ENCODE results near the gene SLC6A16. TPM values are rescaled to one million over a fixed set of nuclear protein-coding genes. Genes with fewer than 3 reads are reported as not detected.
A peak's percentile ranks its signal among the peaks of the same experiment; 100 is the strongest.

Gene SLC6A16
- total and polyA plus RNA-seq, 2 experiments from 2014 or later = 0.31 to 1.8 TPM

DNA sequence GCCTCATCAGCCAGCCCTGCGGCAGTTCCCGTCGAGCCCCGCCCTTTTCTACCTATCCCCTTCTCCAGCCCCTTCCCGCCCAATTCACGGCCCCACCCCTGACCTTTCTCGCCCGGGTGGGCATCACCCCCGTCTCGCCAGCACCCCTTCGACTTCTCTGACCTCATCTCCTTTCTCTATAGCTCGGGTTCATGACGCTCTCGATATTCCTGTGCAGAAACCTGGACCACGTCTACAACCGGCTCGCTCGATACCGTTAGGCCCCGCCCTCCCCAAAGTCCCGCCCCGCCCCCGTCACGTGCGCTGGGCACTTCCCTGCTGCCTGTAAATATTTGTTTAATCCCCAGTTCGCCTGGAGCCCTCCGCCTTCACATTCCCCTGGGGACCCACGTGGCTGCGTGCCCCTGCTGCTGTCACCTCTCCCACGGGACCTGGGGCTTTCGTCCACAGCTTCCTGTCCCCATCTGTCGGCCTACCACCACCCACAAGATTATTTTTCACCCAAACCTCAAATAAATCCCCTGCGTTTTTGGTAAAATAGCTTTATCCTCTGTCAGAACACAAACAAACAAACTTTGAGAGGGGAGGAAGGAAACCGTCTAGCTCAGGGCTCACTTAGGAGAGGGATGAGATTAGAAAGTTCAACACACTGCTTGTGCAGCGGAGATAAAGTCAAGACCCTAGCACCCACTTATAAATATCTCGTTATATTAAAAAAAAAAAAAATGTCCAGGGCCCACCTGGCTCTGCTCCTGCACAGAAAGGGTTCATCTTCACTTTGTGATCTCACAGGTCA, 15.3 kb upstream of the SLC6A16 start:
- Histone ChIP-seq H2AFZ (no peak overlapping the region), H3K4me3 (peak overlapping the region; percentile 57), H3K9me2 (ENCODE audit: insufficient read depth) (no peaks in the 10 kb centered on the region), H3K79me2 (replicated peaks; ENCODE audit: insufficient read depth) (no peaks in the 10 kb centered on the region), H3K36me3 (ENCODE audit: insufficient read depth) (peaks cover 31% of the 10 kb centered on the region), H3K27me3 (ENCODE audit: insufficient read depth) (peaks cover 24% of the 10 kb centered on the region), H3F3A (replicated peaks; ENCODE audit: low read depth) (peaks cover 16% of the 10 kb centered on the region; the same call in 1 of the 2 replicates), H3K4me1 (ENCODE audit: insufficient read depth) (peaks cover 15% of the 10 kb centered on the region), H4K20me1 (replicated peaks; ENCODE audit: insufficient read depth) (peaks cover 10% of the 10 kb centered on the region; the same call in 1 of the 2 replicates), H3K27ac (ENCODE audit: low read depth) (0 out of 2 replicates have a peak overlapping the region, but pooled peaks have one; percentile 79), H3K4me2 (peak overlapping the region; percentile 69)
- Mint-ChIP-seq H3K4me1 (peaks cover 21% of the 10 kb centered on the region), H3K27ac (no peak overlapping the region), H3K36me3 (ENCODE audit: low read depth) (peaks cover 55% of the 10 kb centered on the region), H3K9me3 (no peaks in the 10 kb centered on the region; the same call in 1 of the 3 replicates), H3K27me3 (ENCODE audit: insufficient read depth, low read depth, poor library complexity) (peaks cover 31% of the 10 kb centered on the region), H3K4me3 (peak overlapping the region; percentile 43)
- peak; percentile 4 for ATAC-seq
- peak; percentile 80 for DNase-seq (ENCODE audit: low spot score)
- no peak for TF ChIP-seq EZH2phosphoT487 (IDR thresholded peaks at IDR 0.05; ENCODE audit: unreplicated experiment)
- TF ChIP-seq, protein P1, sequence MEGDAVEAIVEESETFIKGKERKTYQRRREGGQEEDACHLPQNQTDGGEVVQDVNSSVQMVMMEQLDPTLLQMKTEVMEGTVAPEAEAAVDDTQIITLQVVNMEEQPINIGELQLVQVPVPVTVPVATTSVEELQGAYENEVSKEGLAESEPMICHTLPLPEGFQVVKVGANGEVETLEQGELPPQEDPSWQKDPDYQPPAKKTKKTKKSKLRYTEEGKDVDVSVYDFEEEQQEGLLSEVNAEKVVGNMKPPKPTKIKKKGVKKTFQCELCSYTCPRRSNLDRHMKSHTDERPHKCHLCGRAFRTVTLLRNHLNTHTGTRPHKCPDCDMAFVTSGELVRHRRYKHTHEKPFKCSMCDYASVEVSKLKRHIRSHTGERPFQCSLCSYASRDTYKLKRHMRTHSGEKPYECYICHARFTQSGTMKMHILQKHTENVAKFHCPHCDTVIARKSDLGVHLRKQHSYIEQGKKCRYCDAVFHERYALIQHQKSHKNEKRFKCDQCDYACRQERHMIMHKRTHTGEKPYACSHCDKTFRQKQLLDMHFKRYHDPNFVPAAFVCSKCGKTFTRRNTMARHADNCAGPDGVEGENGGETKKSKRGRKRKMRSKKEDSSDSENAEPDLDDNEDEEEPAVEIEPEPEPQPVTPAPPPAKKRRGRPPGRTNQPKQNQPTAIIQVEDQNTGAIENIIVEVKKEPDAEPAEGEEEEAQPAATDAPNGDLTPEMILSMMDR (conservative IDR thresholded peaks at IDR 0.05; ENCODE audit: low read depth in 2 of 2) = no peak
- TF ChIP-seq ZNF114 (CRISPR knock-in tag; IDR thresholded peaks at IDR 0.05) = no peak
- TF ChIP-seq, protein P2, sequence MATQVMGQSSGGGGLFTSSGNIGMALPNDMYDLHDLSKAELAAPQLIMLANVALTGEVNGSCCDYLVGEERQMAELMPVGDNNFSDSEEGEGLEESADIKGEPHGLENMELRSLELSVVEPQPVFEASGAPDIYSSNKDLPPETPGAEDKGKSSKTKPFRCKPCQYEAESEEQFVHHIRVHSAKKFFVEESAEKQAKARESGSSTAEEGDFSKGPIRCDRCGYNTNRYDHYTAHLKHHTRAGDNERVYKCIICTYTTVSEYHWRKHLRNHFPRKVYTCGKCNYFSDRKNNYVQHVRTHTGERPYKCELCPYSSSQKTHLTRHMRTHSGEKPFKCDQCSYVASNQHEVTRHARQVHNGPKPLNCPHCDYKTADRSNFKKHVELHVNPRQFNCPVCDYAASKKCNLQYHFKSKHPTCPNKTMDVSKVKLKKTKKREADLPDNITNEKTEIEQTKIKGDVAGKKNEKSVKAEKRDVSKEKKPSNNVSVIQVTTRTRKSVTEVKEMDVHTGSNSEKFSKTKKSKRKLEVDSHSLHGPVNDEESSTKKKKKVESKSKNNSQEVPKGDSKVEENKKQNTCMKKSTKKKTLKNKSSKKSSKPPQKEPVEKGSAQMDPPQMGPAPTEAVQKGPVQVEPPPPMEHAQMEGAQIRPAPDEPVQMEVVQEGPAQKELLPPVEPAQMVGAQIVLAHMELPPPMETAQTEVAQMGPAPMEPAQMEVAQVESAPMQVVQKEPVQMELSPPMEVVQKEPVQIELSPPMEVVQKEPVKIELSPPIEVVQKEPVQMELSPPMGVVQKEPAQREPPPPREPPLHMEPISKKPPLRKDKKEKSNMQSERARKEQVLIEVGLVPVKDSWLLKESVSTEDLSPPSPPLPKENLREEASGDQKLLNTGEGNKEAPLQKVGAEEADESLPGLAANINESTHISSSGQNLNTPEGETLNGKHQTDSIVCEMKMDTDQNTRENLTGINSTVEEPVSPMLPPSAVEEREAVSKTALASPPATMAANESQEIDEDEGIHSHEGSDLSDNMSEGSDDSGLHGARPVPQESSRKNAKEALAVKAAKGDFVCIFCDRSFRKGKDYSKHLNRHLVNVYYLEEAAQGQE (IDR thresholded peaks at IDR 0.05; ENCODE audit: unreplicated experiment) = no peak
- TF ChIP-seq EZH2 (IDR thresholded peaks at IDR 0.05; ENCODE audit: low read depth, unreplicated experiment) = no peak
- TF ChIP-seq, protein P3, sequence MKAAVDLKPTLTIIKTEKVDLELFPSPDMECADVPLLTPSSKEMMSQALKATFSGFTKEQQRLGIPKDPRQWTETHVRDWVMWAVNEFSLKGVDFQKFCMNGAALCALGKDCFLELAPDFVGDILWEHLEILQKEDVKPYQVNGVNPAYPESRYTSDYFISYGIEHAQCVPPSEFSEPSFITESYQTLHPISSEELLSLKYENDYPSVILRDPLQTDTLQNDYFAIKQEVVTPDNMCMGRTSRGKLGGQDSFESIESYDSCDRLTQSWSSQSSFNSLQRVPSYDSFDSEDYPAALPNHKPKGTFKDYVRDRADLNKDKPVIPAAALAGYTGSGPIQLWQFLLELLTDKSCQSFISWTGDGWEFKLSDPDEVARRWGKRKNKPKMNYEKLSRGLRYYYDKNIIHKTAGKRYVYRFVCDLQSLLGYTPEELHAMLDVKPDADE (IDR thresholded peaks at IDR 0.05) = no peak
- TF ChIP-seq, protein P4, sequence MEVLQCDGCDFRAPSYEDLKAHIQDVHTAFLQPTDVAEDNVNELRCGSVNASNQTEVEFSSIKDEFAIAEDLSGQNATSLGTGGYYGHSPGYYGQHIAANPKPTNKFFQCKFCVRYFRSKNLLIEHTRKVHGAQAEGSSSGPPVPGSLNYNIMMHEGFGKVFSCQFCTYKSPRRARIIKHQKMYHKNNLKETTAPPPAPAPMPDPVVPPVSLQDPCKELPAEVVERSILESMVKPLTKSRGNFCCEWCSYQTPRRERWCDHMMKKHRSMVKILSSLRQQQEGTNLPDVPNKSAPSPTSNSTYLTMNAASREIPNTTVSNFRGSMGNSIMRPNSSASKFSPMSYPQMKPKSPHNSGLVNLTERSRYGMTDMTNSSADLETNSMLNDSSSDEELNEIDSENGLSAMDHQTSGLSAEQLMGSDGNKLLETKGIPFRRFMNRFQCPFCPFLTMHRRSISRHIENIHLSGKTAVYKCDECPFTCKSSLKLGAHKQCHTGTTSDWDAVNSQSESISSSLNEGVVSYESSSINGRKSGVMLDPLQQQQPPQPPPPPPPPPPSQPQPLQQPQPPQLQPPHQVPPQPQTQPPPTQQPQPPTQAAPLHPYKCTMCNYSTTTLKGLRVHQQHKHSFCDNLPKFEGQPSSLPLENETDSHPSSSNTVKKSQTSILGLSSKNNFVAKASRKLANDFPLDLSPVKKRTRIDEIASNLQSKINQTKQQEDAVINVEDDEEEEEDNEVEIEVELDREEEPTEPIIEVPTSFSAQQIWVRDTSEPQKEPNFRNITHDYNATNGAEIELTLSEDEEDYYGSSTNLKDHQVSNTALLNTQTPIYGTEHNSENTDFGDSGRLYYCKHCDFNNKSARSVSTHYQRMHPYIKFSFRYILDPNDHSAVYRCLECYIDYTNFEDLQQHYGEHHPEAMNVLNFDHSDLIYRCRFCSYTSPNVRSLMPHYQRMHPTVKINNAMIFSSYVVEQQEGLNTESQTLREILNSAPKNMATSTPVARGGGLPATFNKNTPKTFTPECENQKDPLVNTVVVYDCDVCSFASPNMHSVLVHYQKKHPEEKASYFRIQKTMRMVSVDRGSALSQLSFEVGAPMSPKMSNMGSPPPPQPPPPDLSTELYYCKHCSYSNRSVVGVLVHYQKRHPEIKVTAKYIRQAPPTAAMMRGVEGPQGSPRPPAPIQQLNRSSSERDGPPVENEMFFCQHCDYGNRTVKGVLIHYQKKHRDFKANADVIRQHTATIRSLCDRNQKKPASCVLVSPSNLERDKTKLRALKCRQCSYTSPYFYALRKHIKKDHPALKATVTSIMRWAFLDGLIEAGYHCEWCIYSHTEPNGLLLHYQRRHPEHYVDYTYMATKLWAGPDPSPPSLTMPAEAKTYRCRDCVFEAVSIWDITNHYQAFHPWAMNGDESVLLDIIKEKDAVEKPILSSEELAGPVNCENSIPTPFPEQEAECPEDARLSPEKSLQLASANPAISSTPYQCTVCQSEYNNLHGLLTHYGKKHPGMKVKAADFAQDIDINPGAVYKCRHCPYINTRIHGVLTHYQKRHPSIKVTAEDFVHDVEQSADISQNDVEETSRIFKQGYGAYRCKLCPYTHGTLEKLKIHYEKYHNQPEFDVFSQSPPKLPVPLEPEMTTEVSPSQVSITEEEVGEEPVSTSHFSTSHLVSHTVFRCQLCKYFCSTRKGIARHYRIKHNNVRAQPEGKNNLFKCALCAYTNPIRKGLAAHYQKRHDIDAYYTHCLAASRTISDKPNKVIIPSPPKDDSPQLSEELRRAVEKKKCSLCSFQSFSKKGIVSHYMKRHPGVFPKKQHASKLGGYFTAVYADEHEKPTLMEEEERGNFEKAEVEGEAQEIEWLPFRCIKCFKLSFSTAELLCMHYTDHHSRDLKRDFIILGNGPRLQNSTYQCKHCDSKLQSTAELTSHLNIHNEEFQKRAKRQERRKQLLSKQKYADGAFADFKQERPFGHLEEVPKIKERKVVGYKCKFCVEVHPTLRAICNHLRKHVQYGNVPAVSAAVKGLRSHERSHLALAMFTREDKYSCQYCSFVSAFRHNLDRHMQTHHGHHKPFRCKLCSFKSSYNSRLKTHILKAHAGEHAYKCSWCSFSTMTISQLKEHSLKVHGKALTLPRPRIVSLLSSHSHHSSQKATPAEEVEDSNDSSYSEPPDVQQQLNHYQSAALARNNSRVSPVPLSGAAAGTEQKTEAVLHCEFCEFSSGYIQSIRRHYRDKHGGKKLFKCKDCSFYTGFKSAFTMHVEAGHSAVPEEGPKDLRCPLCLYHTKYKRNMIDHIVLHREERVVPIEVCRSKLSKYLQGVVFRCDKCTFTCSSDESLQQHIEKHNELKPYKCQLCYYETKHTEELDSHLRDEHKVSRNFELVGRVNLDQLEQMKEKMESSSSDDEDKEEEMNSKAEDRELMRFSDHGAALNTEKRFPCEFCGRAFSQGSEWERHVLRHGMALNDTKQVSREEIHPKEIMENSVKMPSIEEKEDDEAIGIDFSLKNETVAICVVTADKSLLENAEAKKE (CRISPR knock-in tag; IDR thresholded peaks at IDR 0.05) = no peak
- TF ChIP-seq ZNF331 (CRISPR knock-in tag; IDR thresholded peaks at IDR 0.05; ENCODE audit: low read depth) = no peak
- TF ChIP-seq NANOG (IDR thresholded peaks at IDR 0.05; ENCODE audit: borderline replicate concordance) = no peak
- no peak for TF ChIP-seq POLR2AphosphoS5 (IDR thresholded peaks at IDR 0.05; ENCODE audit: low read depth)
- TF ChIP-seq STAT1 (IDR thresholded peaks at IDR 0.05; ENCODE audit: unreplicated experiment) = no peak
- no peak for TF ChIP-seq CREB1 (CRISPR knock-in tag; IDR thresholded peaks at IDR 0.05; ENCODE audit: low read depth)
- TF ChIP-seq JUNB (IDR thresholded peaks at IDR 0.05; ENCODE audit: unreplicated experiment) = no peak
